PC-9 (cell line): Measurements from ENCODE around the gene MIDN. TPM values are rescaled to one million over a fixed set of nuclear protein-coding genes. Genes with fewer than 3 reads are reported as not detected.

ENCODE experiments used
- BruUV-seq: library from RNA; stranded (reverse); fragments of 400-500 nt; replicated peaks from 2 replicates; lab custom pipeline; 2021; lab: Mats Ljungman, UMichigan
- CTCF ChIA-PET: fragments of 300-600 bp; sonication (Branson Sonifier 250); formaldehyde crosslinking; loops from one replicate; lab custom pipeline; 2022; ENCODE audit warnings: antibody characterized with exemption; lab: Charles Lee
- POLR2A ChIA-PET: fragments of 300-600 bp; sonication (Branson Sonifier 250); formaldehyde crosslinking; loops from one replicate; lab custom pipeline; 2022; ENCODE audit warnings: antibody characterized with exemption; ENCODE audit not compliant: unreplicated experiment; lab: Charles Lee
- DNase-seq, 2 experiments: peaks; one replicate each; pipeline versions ENCODE4 v3.0.0 to v3.0.0-alpha.2; 2015 to 2022; ENCODE audit warnings: mixed read lengths in 1 of 2
- H2AFZ ChIP-seq: fragments of 200-600 bp; sonication (generic); 2 replicates; pipeline ENCODE4 v1.8.1; 2017; ENCODE audit warnings: antibody characterized with exemption
- H3F3A ChIP-seq: fragments of 200-600 bp; sonication (generic); 2 replicates; pipeline ENCODE4 v1.8.1; 2017; ENCODE audit warnings: antibody characterized with exemption, mild to moderate bottlenecking, low read depth; ENCODE audit not compliant: insufficient read depth
- H3K27ac ChIP-seq: fragments of 200-600 bp; sonication (generic); 2 replicates; pipeline ENCODE4 v1.6.1; 2016; ENCODE audit warnings: mixed run types
- H3K27me3 ChIP-seq: fragments of 200-600 bp; sonication (generic); 2 replicates; pipeline ENCODE4 v1.6.1; 2016; ENCODE audit warnings: low read depth, mixed run types; ENCODE audit not compliant: insufficient read depth
- H3K36me3 ChIP-seq: fragments of 200-600 bp; sonication (generic); 2 replicates; pipeline ENCODE4 v1.6.1; 2016; ENCODE audit warnings: low read depth, mixed run types
- H3K4me1 ChIP-seq: fragments of 200-600 bp; sonication (generic); replicated peaks from 2 replicates; pipeline ENCODE4 v1.6.1; 2016; ENCODE audit warnings: mixed run types; ENCODE audit not compliant: insufficient read depth
- H3K4me2 ChIP-seq: fragments of 200-600 bp; sonication (generic); 2 replicates; pipeline ENCODE4 v1.6.1; 2017; ENCODE audit warnings: mixed run types
- H3K4me3 ChIP-seq: fragments of 200-600 bp; sonication (generic); 2 replicates; pipeline ENCODE4 v1.6.1; 2016; ENCODE audit warnings: mixed run types
- H3K79me2 ChIP-seq: fragments of 200-600 bp; sonication (generic); 2 replicates; pipeline ENCODE4 v1.6.1; 2017; ENCODE audit warnings: low read depth, mixed run types
- H3K9me2 ChIP-seq: fragments of 200-600 bp; sonication (generic); 2 replicates; pipeline ENCODE4 v1.8.1; 2017; ENCODE audit warnings: mild to moderate bottlenecking; ENCODE audit not compliant: insufficient read depth
- H3K9me3 ChIP-seq: fragments of 200-600 bp; sonication (generic); 2 replicates; pipeline ENCODE4 v1.8.1; 2016; ENCODE audit warnings: low read depth; ENCODE audit not compliant: insufficient read depth
- H4K20me1 ChIP-seq: fragments of 200-600 bp; sonication (generic); 2 replicates; pipeline ENCODE4 v1.8.1; 2017; ENCODE audit not compliant: insufficient read depth
- EZH2 ChIP-seq: fragments of 200-600 bp; sonication (generic); IDR thresholded peaks from 2 replicates; pipeline ENCODE4 v1.8.0; 2017; ENCODE audit warnings: antibody characterized with exemption, low read depth
- intact Hi-C: fragments of 100-400 bp; cut with micrococcal nuclease; formaldehyde crosslinking; loops from one replicate; pipeline ENCODE4 v1.10.0; 2022; ENCODE audit not compliant: unreplicated experiment
- total RNA-seq: library from RNA; stranded (reverse); gene quantifications from 2 replicates; pipeline ENCODE4 v1.2.3, GENCODE V29; 2021
- TF ChIP-seq, protein P1 (sequence below): fragments of 200-600 bp; sonication (generic); conservative IDR thresholded peaks from 2 replicates; pipeline ENCODE4 v1.6.1; 2017; ENCODE audit warnings: mixed run types, antibody characterized with exemption, mild to moderate bottlenecking, moderate library complexity

Gene MIDN
- total RNA-seq, 1 experiment from 2014 or later, result 61.4 TPM

DNA sequence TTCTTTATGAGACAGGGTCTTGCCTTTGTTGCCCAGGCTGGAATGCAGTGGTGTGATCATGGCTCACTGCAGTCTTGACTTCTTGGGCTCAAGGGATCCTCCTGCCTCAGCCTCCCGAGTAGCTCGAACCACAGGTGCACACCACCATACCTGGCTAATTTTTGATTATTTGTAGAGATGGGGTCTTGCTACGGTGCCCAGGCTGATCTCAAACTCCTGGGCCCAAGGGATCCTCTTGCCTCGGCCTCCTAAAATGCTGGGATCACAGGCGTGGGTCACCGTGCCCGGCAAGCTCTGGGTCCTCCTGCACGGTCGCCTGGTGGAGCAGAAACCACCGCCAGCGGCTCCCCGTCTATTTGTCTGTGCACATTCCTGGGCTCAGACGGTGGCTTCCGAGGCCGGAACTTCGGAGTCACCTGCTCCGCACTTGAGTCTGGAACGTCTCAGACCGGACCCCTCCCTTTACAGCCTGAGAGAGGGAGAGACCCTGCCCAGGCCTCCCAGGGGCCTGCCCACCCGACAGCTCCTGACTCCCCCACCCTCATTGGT is 59.4 kb downstream of the MIDN start:
- Histone ChIP-seq H3K4me2 (no peak overlapping the region), H3K9me2 (no peaks in the 10 kb centered on the region), H4K20me1 (no peaks in the 10 kb centered on the region), H2AFZ (no peak overlapping the region), H3F3A (peaks cover 2% of the 10 kb centered on the region; the same call in 1 of the 2 replicates), H3K9me3 (no peaks in the 10 kb centered on the region), H3K4me3 (no peak overlapping the region), H3K79me2 (no peaks in the 10 kb centered on the region), H3K27me3 (no peaks in the 10 kb centered on the region), H3K4me1 (peaks cover 7% of the 10 kb centered on the region), H3K36me3 (no peaks in the 10 kb centered on the region), H3K27ac (no peak overlapping the region)
- no peak for DNase-seq
- intact Hi-C loops, result no loop called here
- no TSS peak for BruUV-seq
- TF ChIP-seq, protein P1, sequence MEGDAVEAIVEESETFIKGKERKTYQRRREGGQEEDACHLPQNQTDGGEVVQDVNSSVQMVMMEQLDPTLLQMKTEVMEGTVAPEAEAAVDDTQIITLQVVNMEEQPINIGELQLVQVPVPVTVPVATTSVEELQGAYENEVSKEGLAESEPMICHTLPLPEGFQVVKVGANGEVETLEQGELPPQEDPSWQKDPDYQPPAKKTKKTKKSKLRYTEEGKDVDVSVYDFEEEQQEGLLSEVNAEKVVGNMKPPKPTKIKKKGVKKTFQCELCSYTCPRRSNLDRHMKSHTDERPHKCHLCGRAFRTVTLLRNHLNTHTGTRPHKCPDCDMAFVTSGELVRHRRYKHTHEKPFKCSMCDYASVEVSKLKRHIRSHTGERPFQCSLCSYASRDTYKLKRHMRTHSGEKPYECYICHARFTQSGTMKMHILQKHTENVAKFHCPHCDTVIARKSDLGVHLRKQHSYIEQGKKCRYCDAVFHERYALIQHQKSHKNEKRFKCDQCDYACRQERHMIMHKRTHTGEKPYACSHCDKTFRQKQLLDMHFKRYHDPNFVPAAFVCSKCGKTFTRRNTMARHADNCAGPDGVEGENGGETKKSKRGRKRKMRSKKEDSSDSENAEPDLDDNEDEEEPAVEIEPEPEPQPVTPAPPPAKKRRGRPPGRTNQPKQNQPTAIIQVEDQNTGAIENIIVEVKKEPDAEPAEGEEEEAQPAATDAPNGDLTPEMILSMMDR, result no peak
- no peak for TF ChIP-seq EZH2
- CTCF ChIA-PET, result interaction anchor here (0.6 kb wide), 1 partner anchor 1732 kb away, joined by 8 read pairs; no protein-coding TSS in a partner anchor
- POLR2A ChIA-PET, result no interaction called here

GRCh38 chr19:1308718-1309117 is 60.3 kb downstream of the MIDN start:
- TF ChIP-seq, protein P1, result no peak
- TF ChIP-seq EZH2, result no peak
- ChIA-PET CTCF (no interaction called here), POLR2A (interaction anchor here (0.6 kb wide), 2 partner anchors 147 to 847 kb away, joined by 3 to 12 read pairs; no protein-coding TSS in a partner anchor)
- no peak overlapping the region for H3K4me3 ChIP-seq
- BruUV-seq, result no TSS peak
- intact Hi-C loops, result no loop called here
- no peaks in the 10 kb centered on the region for H3K36me3 ChIP-seq
- H4K20me1 ChIP-seq, result no peaks in the 10 kb centered on the region
- peaks cover 14% of the 10 kb centered on the region for H3K4me1 ChIP-seq
- no peak for DNase-seq
- H3K79me2 ChIP-seq, result no peaks in the 10 kb centered on the region
- H3K27ac ChIP-seq, result no peak overlapping the region
- H3K4me2 ChIP-seq, result no peak overlapping the region
- peaks cover 2% of the 10 kb centered on the region; the same call in 1 of the 2 replicates for H3F3A ChIP-seq
- H3K9me3 ChIP-seq, result no peaks in the 10 kb centered on the region
- H3K9me2 ChIP-seq, result no peaks in the 10 kb centered on the region
- H2AFZ ChIP-seq, result no peak overlapping the region
- no peaks in the 10 kb centered on the region for H3K27me3 ChIP-seq

Other genes with a start within 250 kb of the MIDN start
- gene GRIN3B, start 248.2 kb upstream of the MIDN start, total RNA-seq, result 0.11 and 0.13 TPM in 2 replicates
- gene TMEM259, start 227.5 kb upstream of the MIDN start, total RNA-seq, result 155 and 162 TPM in 2 replicates
- not detected in 2 replicates for gene RNU6-2, start 227.1 kb upstream of the MIDN start, total RNA-seq
- gene CNN2, start 222.0 kb upstream of the MIDN start, total RNA-seq, result 168 and 206 TPM in 2 replicates
- 29.9 and 32.0 TPM in 2 replicates for gene ABCA7, start 208.5 kb upstream of the MIDN start, total RNA-seq
- 20.2 and 20.6 TPM in 2 replicates for gene ARHGAP45, start 181.4 kb upstream of the MIDN start, total RNA-seq
- 180 and 237 TPM in 2 replicates for gene POLR2E, start 153.2 kb upstream of the MIDN start, total RNA-seq
- gene GPX4, start 144.6 kb upstream of the MIDN start, total RNA-seq, result 465 and 489 TPM in 2 replicates
- 75.6 and 82.4 TPM in 2 replicates for gene SBNO2, start 74.3 kb upstream of the MIDN start, total RNA-seq
- 53.0 and 59.5 TPM in 2 replicates for gene STK11, start 42.8 kb upstream of the MIDN start, total RNA-seq
- 1.8 and 1.9 TPM in 2 replicates for gene CBARP, start 10.6 kb upstream of the MIDN start, total RNA-seq
- gene ATP5F1D, start 6.8 kb upstream of the MIDN start, total RNA-seq, result 157 and 214 TPM in 2 replicates
- gene CIRBP, start 20.7 kb downstream of the MIDN start, total RNA-seq, result 86.9 and 143 TPM in 2 replicates
- gene FAM174C, start 26.9 kb downstream of the MIDN start, total RNA-seq, result 51.8 and 64.2 TPM in 2 replicates
- 1.6 TPM in 1 of 2 replicates, not detected in the other for gene EFNA2, start 37.3 kb downstream of the MIDN start, total RNA-seq
- gene NDUFS7, start 135.3 kb downstream of the MIDN start, total RNA-seq, result 67.5 and 83.5 TPM in 2 replicates
- gene GAMT, start 153.0 kb downstream of the MIDN start, total RNA-seq, result 27.3 and 30.9 TPM in 2 replicates
- gene DAZAP1, start 159.0 kb downstream of the MIDN start, total RNA-seq, result 122 and 144 TPM in 2 replicates
- 967 and 1,004 TPM in 2 replicates for gene RPS15, start 189.8 kb downstream of the MIDN start, total RNA-seq
- gene APC2, start 201.5 kb downstream of the MIDN start, total RNA-seq, result 1.6 and 2.7 TPM in 2 replicates
- 28.0 and 31.2 TPM in 2 replicates for gene C19orf25, start 230.6 kb downstream of the MIDN start, total RNA-seq
- gene PCSK4, start 241.8 kb downstream of the MIDN start, total RNA-seq, result 18.6 and 27.3 TPM in 2 replicates
- gene REEP6, start 242.6 kb downstream of the MIDN start, total RNA-seq, result 34.3 and 39.5 TPM in 2 replicates